ENCODE results near the gene PLCB1.
"Not testable (repeated sequence)": the region's sequence is repeated elsewhere in the genome, so short reads cannot be mapped to it uniquely, and the experiment has no call there.

PLCB1 gene

DNA sequence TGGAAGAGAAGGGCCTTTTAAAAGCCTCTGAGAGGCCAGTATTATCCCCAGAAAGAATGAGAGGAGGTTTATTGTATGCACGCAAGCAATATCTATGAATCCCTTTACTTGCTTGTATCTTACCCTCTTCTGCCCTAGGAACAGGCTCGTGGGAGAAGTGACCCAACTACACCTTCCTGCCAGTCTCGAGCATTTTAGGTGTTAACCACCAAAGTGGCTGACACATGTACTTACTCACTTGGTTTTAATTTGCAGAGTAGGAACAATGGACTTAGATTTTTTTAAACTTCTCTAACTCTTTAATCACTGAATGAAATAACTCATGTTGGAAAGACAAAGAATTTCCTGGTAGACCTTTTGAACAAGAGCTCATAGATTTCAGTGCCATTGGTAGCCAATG, 296.9 kb downstream of the PLCB1 start:
- Histone ChIP-seq H3K27ac (ENCODE audit: low read depth, low read length) (no peak overlapping the region), H3K36me3 (ENCODE audit: control insufficient read depth, insufficient read depth, low read length) (no peaks in the 10 kb centered on the region), H3K9me3 (ENCODE audit: control insufficient read depth, insufficient read depth, low read depth, low read length) (no peaks in the 10 kb centered on the region), H3K4me3 (ENCODE audit: low read depth, low read length) (no peak overlapping the region), H3K4me1 (ENCODE audit: control insufficient read depth, insufficient read depth, low read length) (peaks cover 30% of the 10 kb centered on the region), H3K9ac (ENCODE audit: low read length) (no peak overlapping the region), H3K27me3 (ENCODE audit: control insufficient read depth, insufficient read depth, low read length) (no peaks in the 10 kb centered on the region)

GRCh38 chr20:8431538-8432434, 299.7 kb downstream of the PLCB1 start:
- Histone ChIP-seq H3K27ac (ENCODE audit: low read depth, low read length) (no peak overlapping the region), H3K4me1 (ENCODE audit: control insufficient read depth, insufficient read depth, low read length) (peaks cover 30% of the 10 kb centered on the region), H3K9me3 (ENCODE audit: control insufficient read depth, insufficient read depth, low read depth, low read length) (no peaks in the 10 kb centered on the region), H3K27me3 (ENCODE audit: control insufficient read depth, insufficient read depth, low read length) (no peaks in the 10 kb centered on the region), H3K4me3 (ENCODE audit: low read depth, low read length) (no peak overlapping the region), H3K9ac (ENCODE audit: low read length) (no peak overlapping the region), H3K36me3 (ENCODE audit: control insufficient read depth, insufficient read depth, low read length) (no peaks in the 10 kb centered on the region)

DNA sequence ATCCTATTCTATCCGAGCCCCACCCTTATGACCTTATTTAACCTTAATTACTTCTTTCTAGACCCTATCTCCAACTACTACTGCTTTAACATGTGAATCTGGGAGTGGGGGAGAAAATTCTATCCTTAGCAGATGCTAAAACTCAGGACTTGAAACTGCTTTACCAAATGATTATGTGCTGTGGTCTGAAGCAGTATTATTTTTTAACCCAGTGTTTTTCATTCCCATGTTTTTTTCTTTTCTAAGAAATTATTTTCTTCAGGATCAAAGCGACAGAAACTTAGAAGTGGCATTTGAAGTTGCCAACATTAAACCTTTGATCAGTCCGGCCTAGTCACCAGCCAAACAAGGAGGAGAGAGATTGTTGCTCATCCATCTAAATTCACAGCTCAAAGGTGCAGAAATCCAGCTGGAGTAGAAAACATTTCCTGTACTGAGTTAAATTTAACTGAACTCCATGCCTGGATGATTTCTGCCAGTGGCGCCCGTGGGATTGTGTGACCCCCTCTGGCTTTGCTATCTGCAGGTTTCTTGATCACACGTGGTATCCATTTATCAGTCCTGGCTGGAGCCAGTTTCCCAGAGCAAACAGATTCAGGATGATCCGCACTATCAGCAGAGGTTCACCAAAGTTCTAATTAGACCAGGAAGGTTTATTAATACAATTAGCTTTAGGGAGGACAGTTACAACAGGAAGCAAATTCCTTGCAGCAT, 300.5 kb downstream of the PLCB1 start:
- H3K36me3 ChIP-seq (ENCODE audit: control insufficient read depth, insufficient read depth, low read length): no peaks in the 10 kb centered on the region
- H3K27me3 ChIP-seq (ENCODE audit: control insufficient read depth, insufficient read depth, low read length): no peaks in the 10 kb centered on the region
- no peak overlapping the region for H3K9ac ChIP-seq (ENCODE audit: low read length)
- H3K9me3 ChIP-seq (ENCODE audit: control insufficient read depth, insufficient read depth, low read depth, low read length): no peaks in the 10 kb centered on the region
- peaks cover 30% of the 10 kb centered on the region for H3K4me1 ChIP-seq (ENCODE audit: control insufficient read depth, insufficient read depth, low read length)
- H3K27ac ChIP-seq (ENCODE audit: low read depth, low read length): peak overlapping the region; percentile 10; the same call in 1 of the 2 replicates
- H3K4me3 ChIP-seq (ENCODE audit: low read depth, low read length): peak overlapping the region; percentile 18; the same call in 1 of the 2 replicates

GRCh38 chr20:8433291-8433690, 301.2 kb downstream of the PLCB1 start:
- H3K4me1 ChIP-seq (ENCODE audit: control insufficient read depth, insufficient read depth, low read length): peaks cover 30% of the 10 kb centered on the region
- H3K9me3 ChIP-seq (ENCODE audit: control insufficient read depth, insufficient read depth, low read depth, low read length): no peaks in the 10 kb centered on the region
- no peaks in the 10 kb centered on the region for H3K36me3 ChIP-seq (ENCODE audit: control insufficient read depth, insufficient read depth, low read length)
- no peaks in the 10 kb centered on the region for H3K27me3 ChIP-seq (ENCODE audit: control insufficient read depth, insufficient read depth, low read length)
- peak overlapping the region; percentile 18; the same call in 1 of the 2 replicates for H3K4me3 ChIP-seq (ENCODE audit: low read depth, low read length)
- H3K9ac ChIP-seq (ENCODE audit: low read length): no peak overlapping the region
- H3K27ac ChIP-seq (ENCODE audit: low read depth, low read length): peak overlapping the region; percentile 10; the same call in 1 of the 2 replicates

DNA sequence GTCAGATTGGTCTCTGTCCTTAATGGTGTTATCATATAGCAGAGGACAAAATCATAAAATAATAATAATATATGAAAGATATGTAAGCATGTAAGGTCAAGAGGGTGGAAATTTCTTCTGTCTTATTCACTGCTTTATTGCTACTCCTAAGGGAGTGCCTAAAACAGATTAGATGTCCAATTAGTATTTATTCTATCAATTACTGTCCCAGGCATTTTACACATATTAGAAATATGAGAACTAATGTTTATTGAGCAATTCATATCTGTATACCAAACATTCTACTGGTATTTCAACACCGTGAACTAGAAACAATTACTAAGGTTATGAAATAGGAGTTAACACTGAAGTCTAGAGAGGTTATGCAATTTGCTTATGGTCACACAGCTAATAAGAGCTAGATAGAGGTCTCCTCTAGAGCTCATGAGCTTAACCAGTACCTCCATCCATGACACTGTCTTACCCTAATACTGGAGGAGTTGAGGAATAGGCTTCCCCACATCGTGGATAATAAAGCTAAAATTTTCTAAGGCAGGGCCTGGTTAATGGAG, 302.3 kb downstream of the PLCB1 start:
- peaks cover 34% of the 10 kb centered on the region for H3K4me1 ChIP-seq (ENCODE audit: control insufficient read depth, insufficient read depth, low read length)
- H3K9me3 ChIP-seq (ENCODE audit: control insufficient read depth, insufficient read depth, low read depth, low read length): no peaks in the 10 kb centered on the region
- no peaks in the 10 kb centered on the region for H3K36me3 ChIP-seq (ENCODE audit: control insufficient read depth, insufficient read depth, low read length)
- H3K27ac ChIP-seq (ENCODE audit: low read depth, low read length): no peak overlapping the region
- H3K4me3 ChIP-seq (ENCODE audit: low read depth, low read length): no peak overlapping the region
- no peak overlapping the region for H3K9ac ChIP-seq (ENCODE audit: low read length)
- H3K27me3 ChIP-seq (ENCODE audit: control insufficient read depth, insufficient read depth, low read length): no peaks in the 10 kb centered on the region

GRCh38 chr20:8435285-8436035, 303.4 kb downstream of the PLCB1 start:
- H3K9ac ChIP-seq (ENCODE audit: low read length): no peak overlapping the region
- H3K27me3 ChIP-seq (ENCODE audit: control insufficient read depth, insufficient read depth, low read length): no peaks in the 10 kb centered on the region
- H3K36me3 ChIP-seq (ENCODE audit: control insufficient read depth, insufficient read depth, low read length): no peaks in the 10 kb centered on the region
- H3K4me1 ChIP-seq (ENCODE audit: control insufficient read depth, insufficient read depth, low read length): peaks cover 34% of the 10 kb centered on the region
- H3K27ac ChIP-seq (ENCODE audit: low read depth, low read length): no peak overlapping the region
- H3K4me3 ChIP-seq (ENCODE audit: low read depth, low read length): no peak overlapping the region
- no peaks in the 10 kb centered on the region for H3K9me3 ChIP-seq (ENCODE audit: control insufficient read depth, insufficient read depth, low read depth, low read length)

DNA sequence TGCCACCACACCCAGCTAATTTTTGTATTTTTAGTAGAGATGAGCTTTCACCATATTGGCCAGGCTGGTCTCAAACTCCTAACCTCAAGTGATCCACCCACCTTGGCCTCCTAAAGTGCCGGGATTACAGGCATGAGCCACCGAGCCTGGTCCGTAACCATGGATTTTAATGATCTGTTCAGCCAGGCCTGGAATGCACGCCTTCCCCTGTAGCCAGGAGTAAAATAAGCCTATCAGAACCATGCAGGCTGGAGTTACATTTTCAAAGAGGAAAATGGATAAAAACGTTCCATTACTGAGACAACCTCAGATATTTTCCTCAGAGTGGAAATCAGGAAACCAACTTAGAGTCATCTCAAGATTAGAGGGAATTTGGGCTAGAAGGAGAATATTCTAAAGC, 304.9 kb downstream of the PLCB1 start:
- not testable (repeated sequence) for H3K36me3 ChIP-seq (ENCODE audit: control insufficient read depth, insufficient read depth, low read length); H3K27me3 ChIP-seq (ENCODE audit: control insufficient read depth, insufficient read depth, low read length); H3K9ac ChIP-seq (ENCODE audit: low read length); H3K27ac ChIP-seq (ENCODE audit: low read depth, low read length); H3K4me3 ChIP-seq (ENCODE audit: low read depth, low read length); H3K9me3 ChIP-seq (ENCODE audit: control insufficient read depth, insufficient read depth, low read depth, low read length)
- H3K4me1 ChIP-seq (ENCODE audit: control insufficient read depth, insufficient read depth, low read length): peaks cover 25% of the 10 kb centered on the region

- Histone ChIP-seq H3K4me1 (ENCODE audit: control insufficient read depth, insufficient read depth, low read length) (peaks cover 7% of the 10 kb centered on the region), H3K9me3 (ENCODE audit: control insufficient read depth, insufficient read depth, low read depth, low read length) (no peaks in the 10 kb centered on the region), H3K9ac (ENCODE audit: low read length) (no peak overlapping the region), H3K27me3 (ENCODE audit: control insufficient read depth, insufficient read depth, low read length) (no peaks in the 10 kb centered on the region), H3K27ac (ENCODE audit: low read depth, low read length) (no peak overlapping the region), H3K36me3 (ENCODE audit: control insufficient read depth, insufficient read depth, low read length) (no peaks in the 10 kb centered on the region), H3K4me3 (ENCODE audit: low read depth, low read length) (no peak overlapping the region)
Measured at GRCh38 chr20:8438748-8439147, 306.7 kb downstream of the PLCB1 start.

DNA sequence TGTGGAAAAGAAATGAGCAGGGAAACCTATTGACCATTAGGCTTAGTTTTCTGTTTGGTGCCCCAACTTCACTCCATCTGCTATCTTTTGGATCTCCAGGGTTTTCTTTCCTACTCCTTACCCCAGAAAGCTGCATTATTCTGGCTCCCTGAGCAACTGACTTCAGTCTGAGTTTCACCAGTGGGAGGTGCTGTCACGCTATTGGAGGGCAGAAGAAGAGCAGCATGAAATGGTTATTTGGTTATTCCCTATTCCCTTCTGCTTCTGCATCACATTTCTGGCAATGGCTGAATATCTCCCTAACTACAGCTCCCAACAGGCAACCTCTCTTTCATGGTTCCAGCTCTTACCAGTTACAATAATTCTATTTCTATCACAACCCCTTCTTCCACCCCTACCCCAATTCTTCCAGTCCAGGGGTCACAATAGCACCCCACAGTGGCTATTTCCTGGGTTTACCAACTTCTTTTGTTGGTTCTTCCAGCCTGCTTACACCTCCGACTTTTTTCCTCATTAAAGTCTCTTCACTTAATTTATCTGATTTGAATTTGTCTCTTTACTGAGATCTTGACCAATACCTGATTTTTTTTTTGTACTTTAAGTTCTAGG, 311.5 kb downstream of the PLCB1 start:
- Histone ChIP-seq H3K27me3 (ENCODE audit: control insufficient read depth, insufficient read depth, low read length) (no peaks in the 10 kb centered on the region), H3K36me3 (ENCODE audit: control insufficient read depth, insufficient read depth, low read length) (no peaks in the 10 kb centered on the region), H3K4me3 (ENCODE audit: low read depth, low read length) (no peak overlapping the region), H3K4me1 (ENCODE audit: control insufficient read depth, insufficient read depth, low read length) (0 out of 2 replicates have a peak, but pooled peaks cover 3% of the 10 kb centered on the region), H3K27ac (ENCODE audit: low read depth, low read length) (no peak overlapping the region), H3K9me3 (ENCODE audit: control insufficient read depth, insufficient read depth, low read depth, low read length) (no peaks in the 10 kb centered on the region), H3K9ac (ENCODE audit: low read length) (no peak overlapping the region)

DNA sequence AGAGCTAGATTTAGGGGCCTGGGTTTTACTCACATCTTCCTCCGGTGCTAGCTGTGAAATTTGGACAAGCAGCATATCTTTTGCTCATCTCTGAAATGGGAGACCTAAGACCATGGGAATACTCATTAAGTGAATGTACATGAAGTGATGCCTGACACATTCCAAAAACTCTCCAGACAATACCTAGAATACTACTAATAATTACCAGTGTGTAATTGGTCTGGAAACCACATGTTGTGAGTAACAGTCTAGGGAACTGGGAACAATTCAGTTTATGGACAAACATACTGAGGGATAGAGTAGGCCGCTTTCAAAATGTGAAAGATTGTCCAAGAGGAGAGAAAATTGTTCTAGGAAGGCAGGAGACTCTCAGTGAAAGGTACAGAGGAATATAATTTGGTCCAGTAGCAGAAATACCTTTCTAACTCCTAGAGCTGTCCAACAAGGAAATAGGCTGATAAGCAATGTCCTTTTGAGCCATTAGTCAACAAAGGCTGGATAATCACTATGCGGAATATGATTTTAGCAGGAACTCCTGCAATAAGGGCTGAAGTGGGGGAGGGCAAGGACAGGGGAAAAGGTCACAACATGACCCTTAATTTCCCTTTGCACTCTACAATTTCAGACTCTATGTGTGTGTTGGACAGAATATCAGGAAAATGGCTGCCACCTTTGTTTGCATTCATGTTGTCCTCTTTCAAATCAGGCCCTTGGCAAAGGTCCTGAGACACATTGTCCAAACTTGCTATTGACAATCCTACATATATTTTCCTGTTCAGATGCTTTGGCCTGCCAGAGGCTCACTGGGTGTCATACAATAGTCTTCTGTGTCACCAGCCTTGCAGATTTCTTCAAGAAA, 315.4 kb downstream of the PLCB1 start:
- Histone ChIP-seq H3K4me3 (ENCODE audit: low read depth, low read length) (no peak overlapping the region), H3K9me3 (ENCODE audit: control insufficient read depth, insufficient read depth, low read depth, low read length) (no peaks in the 10 kb centered on the region), H3K36me3 (ENCODE audit: control insufficient read depth, insufficient read depth, low read length) (no peaks in the 10 kb centered on the region), H3K27ac (ENCODE audit: low read depth, low read length) (no peak overlapping the region), H3K9ac (ENCODE audit: low read length) (no peak overlapping the region), H3K27me3 (ENCODE audit: control insufficient read depth, insufficient read depth, low read length) (no peaks in the 10 kb centered on the region), H3K4me1 (ENCODE audit: control insufficient read depth, insufficient read depth, low read length) (no peaks in the 10 kb centered on the region)

Data from HUES6 (cell line).